Activated naive CD4-positive, alpha-beta T cell (primary cell): ENCODE data around the gene TECR.
"Not testable (repeated sequence)": the region's sequence is repeated elsewhere in the genome, so short reads cannot be mapped to it uniquely, and the experiment has no call there.

Source experiments
- DNase-seq, 4 experiments: peaks; one replicate each; lab custom pipeline; 2025; lab: John Stamatoyannopoulos, UW

Gene TECR

DNA sequence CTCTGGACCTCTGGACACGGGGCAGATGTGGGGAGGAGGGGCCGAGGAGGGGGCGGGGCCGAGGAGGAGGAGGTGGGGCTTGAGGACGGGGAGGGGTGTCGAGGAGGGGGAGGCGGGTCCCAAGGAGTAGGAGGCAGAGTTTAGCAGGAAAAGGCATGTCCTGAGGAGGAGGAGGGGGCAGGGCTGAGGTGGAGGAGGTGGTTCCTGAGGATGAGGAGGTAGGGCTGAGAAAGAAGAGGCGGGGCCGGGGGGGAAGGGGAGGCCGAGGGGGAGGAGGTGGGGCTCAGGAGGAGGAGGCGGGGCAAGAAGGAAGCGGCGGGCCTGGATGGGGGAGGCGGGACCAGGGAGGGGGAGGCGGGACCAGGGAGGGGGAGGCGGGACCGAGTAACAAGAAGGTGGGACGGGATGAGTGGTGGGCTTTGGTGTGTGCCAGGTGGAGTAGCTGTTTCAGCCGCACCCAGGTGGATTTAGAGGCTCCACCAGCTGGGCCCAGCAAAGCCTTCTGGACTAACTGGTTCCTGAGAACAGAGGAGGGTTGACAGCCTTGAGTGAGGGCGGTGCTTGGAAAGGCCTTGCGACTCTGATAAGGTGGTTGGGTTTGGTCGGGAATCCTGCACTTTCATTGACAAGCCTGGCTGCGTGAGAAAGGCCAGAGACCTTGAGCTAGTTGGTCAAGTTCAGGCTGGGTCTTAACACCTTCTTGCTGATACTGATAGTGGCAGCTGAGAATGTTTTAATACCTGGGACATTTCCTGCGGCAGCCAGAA lies 7.7 kb downstream of the TECR start:
- DNase-seq = peak in 1 of 4 experiments; percentile 34

- DNase-seq = no peak
Measured at GRCh38 chr19:14540741-14541525, 11.5 kb downstream of the TECR start.

DNA sequence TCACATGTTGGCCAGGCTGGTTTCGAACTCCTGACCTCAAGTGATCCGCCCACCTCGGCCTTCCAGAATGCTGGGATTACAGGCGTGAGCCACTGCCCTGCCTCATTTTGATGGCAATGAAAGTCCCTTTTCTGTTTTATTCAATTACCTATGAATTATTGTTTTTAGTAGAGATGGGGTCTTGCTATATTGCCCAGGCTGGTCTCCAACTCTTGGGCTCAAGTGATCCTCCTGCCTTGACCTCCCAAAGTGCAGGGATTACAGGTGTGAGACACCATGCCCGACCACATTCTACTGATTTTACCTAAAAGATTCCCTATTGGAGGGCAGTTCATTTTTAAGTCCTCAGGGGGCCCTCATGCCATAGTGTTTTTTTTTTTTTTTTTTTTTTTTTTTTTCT lies 12.6 kb downstream of the TECR start:
- not testable (repeated sequence) for DNase-seq

DNA sequence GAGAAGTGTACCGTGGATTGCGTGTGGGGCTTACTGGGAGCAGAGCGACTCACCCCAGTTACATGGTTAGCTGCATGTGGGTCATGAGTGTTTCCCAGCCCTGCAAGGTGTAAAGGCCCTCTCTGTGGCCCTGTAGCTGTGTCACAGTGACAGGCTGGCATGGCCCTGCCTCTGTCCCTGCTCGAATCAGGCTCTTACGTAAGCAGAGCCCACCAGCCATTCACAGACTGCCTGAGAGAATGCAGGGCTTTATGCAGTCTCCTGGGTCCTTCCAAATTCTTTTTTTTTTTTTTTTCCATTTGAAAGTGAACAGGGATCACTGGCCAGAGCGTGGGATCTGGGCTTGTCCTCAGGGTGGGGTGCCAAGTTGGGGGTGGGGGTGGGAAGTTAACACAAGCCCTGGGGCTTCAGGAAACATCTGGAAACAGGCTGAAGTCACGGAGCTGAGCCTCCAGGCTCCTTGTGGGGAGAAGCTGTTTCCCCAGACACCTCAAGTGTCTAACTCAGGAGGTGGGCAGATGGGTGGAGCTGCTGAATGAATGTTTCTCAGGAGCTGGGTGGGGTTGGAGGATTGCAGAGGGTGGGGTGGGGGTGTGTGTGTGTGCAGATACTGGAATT lies 13.4 kb downstream of the TECR start:
- no peak for DNase-seq

DNA sequence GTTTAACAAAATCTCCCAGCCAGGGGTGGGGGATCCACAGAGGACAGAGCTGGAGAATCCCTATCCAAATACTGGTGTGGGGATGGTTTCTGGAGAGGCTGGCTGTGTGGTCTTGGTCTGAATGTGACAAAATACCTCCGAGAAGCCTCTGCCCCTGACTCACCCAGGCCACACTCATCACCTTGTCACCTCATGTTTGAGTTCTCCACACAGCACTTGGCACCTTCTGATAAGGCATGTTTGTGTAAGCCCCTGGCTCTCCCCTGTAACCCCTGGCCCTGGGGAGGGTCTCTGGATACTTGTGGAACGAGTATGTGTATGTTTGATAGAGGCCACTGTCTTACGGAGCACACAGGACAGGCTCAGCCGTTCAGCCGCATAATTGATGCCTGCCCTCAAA lies 14.7 kb downstream of the TECR start:
- no peak for DNase-seq

- no peak for DNase-seq
Measured at GRCh38 chr19:14544977-14545715, 15.8 kb downstream of the TECR start.

GRCh38 chr19:14545716-14546082 lies 16.3 kb downstream of the TECR start:
- no peak for DNase-seq

GRCh38 chr19:14550201-14550754 lies 20.9 kb downstream of the TECR start:
- DNase-seq = no peak

GRCh38 chr19:14551134-14552005 lies 22.0 kb downstream of the TECR start:
- peak; percentile 24 to 81 (median 58) for DNase-seq

- not testable (repeated sequence) for DNase-seq
Measured at GRCh38 chr19:14552006-14552360, 22.6 kb downstream of the TECR start.

DNA sequence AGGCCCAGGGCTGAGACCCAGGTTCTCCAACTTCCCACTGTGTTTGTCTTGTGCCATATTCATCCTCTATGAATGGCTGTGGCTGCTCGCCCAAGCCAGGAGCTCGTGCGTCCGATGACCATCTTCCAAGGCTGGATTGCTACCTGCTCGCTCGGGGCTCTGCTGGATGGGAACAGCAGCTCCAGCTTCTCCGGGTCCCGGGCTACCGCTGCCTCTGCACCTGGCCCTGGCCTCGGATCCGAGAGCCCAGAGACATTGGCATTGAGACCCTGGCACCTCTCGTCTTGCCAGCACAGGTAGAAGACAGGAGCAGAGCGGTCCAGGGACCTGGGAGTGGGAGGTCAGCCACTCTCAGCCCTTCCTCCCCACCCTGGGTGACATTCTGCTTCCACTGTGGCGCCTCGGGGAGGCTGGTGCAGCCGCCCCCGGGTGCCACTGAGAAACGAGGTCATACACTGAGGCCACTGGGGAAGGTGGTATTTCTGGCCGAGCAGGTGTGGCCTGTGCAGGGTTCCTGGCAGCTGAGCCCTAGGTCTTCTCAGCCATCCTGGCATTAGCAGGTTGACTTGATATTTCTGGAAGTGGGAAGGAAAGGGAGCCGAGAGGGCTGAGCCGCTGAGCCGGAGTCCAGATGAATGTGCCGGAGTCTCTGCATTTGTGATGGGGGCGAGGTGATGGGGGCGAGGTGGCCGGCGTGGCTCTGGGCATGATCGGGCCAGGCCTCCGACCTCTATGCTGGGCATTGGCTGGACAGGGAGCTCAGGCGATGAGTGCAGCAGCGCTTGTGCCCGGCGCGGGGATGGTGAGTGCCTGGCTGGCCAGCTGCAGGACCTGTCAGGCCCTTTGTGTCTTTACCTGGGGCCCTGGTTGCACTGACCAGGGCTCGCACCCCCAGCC lies 23.9 kb downstream of the TECR start:
- no peak for DNase-seq

DNA sequence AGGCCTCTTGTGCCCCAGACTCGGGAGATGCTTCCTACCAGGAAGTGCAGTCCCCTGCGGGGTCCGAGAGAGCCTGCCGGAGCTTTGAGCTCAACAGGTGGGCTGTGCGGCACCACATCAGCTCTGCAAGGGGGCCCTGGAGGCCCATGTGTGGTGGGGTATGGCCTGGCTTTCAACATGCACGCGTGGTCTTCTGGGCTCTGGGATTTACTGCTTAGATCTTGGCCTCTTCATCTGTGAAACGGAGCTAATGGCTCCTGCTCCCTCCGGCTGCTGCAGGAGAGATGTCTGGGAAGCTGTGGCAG lies 24.5 kb downstream of the TECR start:
- DNase-seq = no peak

DNA sequence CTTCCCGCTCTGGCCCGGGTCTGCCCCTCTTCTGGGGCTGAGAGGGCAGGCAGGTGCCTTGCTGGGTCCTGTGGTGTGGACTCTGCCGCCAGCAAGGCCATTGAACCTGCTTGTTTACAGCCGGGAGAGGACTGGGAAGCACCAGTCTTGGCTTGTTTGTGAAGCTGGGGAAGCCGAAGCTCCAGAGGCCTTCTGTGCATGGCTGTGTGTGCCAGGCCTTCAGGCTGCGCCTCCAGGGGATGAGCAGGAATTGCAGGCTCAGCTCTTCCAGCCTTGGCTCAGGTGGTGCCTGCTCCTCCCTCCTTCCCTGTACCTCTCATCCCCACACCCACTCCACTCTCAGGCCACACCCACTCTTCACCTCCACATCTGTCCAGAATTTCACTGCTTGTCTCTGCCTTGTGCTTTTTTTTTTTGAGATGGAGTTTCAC lies 25.0 kb downstream of the TECR start:
- DNase-seq = no peak

DNA sequence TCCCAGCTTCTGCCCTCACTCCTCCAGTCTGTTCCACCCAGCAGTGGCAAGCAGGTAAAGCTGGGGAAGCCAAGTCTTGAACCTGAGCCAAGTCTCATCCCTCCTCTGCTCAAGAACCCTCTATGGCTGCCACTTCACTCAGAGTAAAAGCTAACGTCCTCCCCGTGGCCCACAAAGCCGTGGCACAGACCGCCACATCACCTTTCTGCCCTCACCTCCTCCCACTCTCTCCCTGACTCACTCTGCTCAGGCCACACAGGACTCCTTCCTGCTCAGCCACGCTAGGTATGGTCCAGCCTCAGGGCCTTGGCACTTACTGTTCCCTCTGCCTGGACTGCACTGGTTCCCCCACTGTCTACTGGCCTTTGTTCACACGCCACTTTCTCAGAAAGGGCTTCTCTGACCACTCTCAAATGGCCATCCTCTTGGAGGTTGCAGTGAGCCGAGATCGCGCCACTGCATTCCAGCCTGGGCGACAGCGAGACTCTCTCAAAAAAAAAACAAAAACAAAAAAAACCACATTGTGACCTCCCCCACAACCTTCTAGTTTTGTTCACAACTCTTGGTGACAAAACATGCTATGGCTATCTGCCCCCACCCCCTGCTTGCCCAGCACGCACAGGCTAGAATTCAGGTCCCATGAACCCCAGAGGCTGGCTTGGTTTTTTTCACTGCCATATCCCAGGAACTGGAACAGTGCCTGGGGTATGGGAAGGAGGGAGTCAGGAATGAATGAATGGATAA lies 26.7 kb downstream of the TECR start:
- DNase-seq = no peak

DNA sequence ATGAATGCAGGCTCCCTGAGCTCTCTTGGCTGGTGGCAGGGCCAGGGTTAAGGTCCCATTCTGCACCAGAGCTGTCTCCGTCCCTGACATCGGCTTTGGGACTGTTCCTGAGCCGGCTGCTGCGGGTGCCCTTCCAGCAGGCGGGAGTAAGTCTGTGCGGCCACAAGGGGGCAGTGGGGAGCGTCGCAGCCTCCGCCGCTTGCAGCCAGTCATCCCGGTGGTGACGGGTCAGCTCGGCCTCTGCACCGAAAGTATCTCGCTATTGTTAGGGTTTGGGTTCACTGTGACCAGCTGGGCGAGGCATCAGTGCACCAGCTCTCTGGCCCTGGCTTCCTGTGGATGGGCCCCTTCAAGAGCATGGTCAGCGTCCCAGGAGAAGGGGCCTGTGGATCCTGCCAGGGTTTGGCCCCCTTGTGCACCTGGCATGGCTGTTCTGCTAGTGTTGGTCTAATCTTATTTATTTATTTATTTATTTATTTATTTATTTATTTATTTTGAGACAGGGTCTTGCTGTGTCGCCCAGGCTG lies 27.3 kb downstream of the TECR start:
- peak; percentile 38 to 62 (median 45) for DNase-seq

DNA sequence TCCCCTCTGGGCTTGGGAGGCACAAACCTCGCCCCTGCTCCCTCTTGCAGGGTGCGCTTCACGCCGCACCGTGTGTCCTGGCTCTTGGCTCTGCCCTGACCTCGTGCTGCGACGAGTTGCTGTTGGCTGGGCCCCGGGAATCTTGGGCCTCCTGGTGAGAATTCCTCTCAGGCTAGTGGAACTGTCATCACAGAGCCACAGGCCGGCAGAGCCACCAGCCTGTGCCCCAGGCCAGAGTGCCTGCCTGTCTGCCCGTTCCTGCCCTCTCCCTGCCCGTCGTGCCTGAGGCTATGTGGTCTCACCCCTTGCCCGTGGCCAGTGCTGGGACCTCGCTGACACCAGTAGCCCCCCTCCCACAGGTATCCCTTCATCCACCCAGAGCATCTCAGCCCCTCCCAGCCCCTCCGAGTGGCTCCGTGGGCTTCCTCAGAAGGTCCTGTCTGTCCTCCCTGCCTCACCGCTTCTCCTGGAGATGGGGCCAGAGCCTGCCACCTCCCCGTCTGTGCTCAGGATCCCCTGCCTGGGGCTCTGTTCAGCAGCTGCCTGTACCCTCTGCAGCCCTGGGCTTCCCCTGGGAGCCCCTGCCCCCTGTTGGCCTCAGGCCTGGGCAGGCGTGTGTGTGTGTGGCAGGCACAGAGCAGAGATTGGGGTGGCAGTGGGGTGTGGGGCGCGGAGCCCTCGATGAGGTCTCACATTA lies 29.1 kb downstream of the TECR start:
- DNase-seq = no peak

DNA sequence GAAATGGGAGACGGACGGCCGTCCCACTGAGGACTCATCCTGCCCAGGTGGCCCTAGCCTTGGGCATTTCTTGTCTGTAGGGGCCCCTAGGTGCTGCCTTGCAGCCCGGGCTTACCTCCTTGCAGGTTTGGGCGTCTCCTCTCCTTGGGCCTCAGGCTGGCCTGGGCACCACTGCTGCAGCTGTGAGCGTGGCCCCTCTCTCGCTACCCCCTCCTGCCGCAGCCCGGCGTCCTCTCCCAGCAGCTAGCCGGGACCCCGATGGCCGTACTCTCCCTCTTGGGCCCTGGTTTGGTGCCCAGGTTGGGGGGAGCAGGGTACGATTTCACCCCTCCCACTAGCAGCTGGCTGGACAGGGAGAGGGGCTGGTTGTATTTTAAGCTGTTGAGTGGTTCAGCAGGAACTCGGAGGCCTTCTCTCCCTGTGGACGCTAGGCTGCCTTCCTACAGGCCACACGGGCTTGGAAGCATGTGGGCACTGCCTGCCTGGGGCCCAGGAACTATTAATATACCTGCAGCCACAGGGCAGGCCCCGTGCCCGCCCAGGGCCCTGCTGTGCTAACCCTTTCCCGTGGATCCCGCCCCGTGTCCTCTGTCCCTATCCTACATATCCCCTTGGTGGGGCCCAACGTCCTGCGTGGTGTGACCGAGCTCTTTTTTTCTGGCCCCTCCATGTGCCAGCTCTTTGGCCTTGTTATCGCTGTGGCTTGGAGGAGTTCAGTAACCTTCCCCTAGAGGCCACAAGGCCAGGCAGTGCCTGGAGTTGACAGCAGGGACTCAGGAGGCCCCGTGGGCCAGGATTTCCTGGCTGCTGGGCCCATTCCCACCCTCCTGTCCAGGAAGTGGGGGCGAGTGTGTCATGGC lies 30.8 kb downstream of the TECR start:
- no peak for DNase-seq

DNA sequence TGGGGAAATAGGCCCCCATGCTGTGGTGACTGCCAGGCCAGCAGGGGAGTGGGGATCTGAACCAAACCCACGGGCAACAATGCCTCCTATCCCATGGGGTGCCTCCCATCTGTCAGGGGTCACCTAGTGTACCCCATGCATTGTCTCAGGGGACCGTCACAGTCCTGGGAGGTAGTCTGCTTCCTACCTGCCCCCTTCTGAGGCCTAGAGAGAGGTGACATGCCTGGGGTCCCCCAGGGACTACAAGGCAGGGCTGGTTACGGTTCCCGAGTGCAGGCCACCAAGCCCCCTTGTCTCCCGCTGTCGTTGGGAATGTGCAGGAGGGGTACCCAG lies 31.3 kb downstream of the TECR start:
- DNase-seq = no peak
